ENCODE data around the gene KIF6. TPM values are rescaled to one million over a fixed set of nuclear protein-coding genes. Genes with fewer than 3 reads are reported as not detected.
"Not testable (repeated sequence)": the region's sequence is repeated elsewhere in the genome, so short reads cannot be mapped to it uniquely, and the experiment has no call there.

The KIF6 gene
- total RNA-seq: 0.78 TPM

- peak; percentile 92 for DNase-seq (ENCODE audit: low spot score)
Measured at GRCh38 chr6:39724787-39725631, at the start of gene KIF6. Gene KIF6, minus strand, starts transcription at chr6:39725408. Its CDS starts 98 bp downstream, at chr6:39725310.

- DNase-seq (ENCODE audit: low spot score): no peak
Measured at GRCh38 chr6:39773782-39774181, 48.6 kb upstream of the KIF6 start.

GRCh38 chr6:39772559-39773273 lies 47.5 kb upstream of the KIF6 start:
- DNase-seq (ENCODE audit: low spot score): no peak

GRCh38 chr6:39770446-39770845 lies 45.2 kb upstream of the KIF6 start:
- no peak for DNase-seq (ENCODE audit: low spot score)

GRCh38 chr6:39769012-39769411 lies 43.8 kb upstream of the KIF6 start:
- DNase-seq (ENCODE audit: low spot score): no peak

- DNase-seq (ENCODE audit: low spot score): no peak
Measured at GRCh38 chr6:39765508-39766065, 40.4 kb upstream of the KIF6 start.

- no peak for DNase-seq (ENCODE audit: low spot score)
Measured at GRCh38 chr6:39760226-39760952, 35.2 kb upstream of the KIF6 start.

- no peak for DNase-seq (ENCODE audit: low spot score)
Measured at GRCh38 chr6:39758905-39759605, 33.8 kb upstream of the KIF6 start.

- DNase-seq (ENCODE audit: low spot score): no peak
Measured at GRCh38 chr6:39756582-39756981, 31.4 kb upstream of the KIF6 start.

- DNase-seq (ENCODE audit: low spot score): no peak
Measured at GRCh38 chr6:39755231-39755630, 30.0 kb upstream of the KIF6 start.

GRCh38 chr6:39754514-39755115 lies 29.4 kb upstream of the KIF6 start:
- DNase-seq (ENCODE audit: low spot score): no peak

- DNase-seq (ENCODE audit: low spot score): no peak
Measured at GRCh38 chr6:39753725-39754045, 28.5 kb upstream of the KIF6 start.

- DNase-seq (ENCODE audit: low spot score): no peak
Measured at GRCh38 chr6:39752835-39753724, 27.9 kb upstream of the KIF6 start.

- DNase-seq (ENCODE audit: low spot score): no peak
Measured at GRCh38 chr6:39746795-39747194, 21.6 kb upstream of the KIF6 start.

- no peak for DNase-seq (ENCODE audit: low spot score)
Measured at GRCh38 chr6:39733704-39734103, 8.5 kb upstream of the KIF6 start.

- no peak for DNase-seq (ENCODE audit: low spot score)
Measured at GRCh38 chr6:39731565-39731964, 6.4 kb upstream of the KIF6 start.

- DNase-seq (ENCODE audit: low spot score): no peak
Measured at GRCh38 chr6:39729945-39730344, 4.7 kb upstream of the KIF6 start.

GRCh38 chr6:39725632-39725997 lies 407 bp upstream of the KIF6 start:
- DNase-seq (ENCODE audit: low spot score): no peak

- DNase-seq (ENCODE audit: low spot score): not testable (repeated sequence)
Measured at GRCh38 chr6:39723350-39723749, 1.9 kb downstream of the KIF6 start.

- no peak for DNase-seq (ENCODE audit: low spot score)
Measured at GRCh38 chr6:39714802-39715201, 10.4 kb downstream of the KIF6 start.
